ENCODE results near the gene DOCK9.

The DOCK9 gene

DNA sequence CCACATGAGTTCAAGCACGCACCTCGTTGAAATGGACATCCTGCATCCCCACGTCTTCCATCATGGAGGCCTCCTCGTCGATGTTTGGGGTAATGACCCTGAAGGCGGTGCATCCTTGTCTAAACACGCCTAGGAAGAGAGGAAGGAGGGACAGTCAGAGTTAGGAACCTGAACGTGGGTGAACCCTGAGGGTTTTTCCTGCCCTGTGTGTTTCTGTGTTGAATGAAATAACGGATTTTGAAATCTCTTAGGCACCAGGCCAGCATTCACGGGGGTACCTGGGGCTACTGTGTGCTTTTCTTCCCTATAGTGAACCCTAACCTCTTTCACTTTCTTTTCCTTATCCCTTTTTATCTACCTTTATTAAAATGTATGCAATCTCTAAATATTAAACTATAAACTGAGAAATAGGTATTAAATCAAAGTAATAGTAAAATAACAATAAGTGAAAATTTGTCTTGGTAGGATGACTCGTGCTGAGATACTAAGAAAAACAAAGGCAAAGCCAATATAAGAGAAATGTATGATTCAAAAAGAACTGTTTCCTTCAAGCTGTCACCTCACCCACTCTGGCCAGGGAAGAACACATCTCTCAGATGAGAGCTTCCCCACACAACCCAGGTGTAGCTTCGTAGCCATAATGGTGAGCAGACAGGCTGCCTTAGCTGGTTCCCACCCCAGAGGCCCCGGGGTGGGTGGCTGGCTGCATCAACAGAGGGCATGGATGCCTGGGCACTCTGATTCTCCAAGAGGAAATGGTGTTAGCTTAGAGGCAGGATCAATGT lies 153.3 kb downstream of the DOCK9 start:
- Histone ChIP-seq H3K9me3 (no peaks in the 10 kb centered on the region), H3K36me3 (peaks cover 18 to 59% (median 43%) of the 10 kb centered on the region in 3 donors), H3K4me3 (no peak overlapping the region), H3K4me1 (peaks cover 0 to 30% (median 15%) of the 10 kb centered on the region in 4 donors), H3K27ac (no peak overlapping the region), H3K27me3 (no peaks in the 10 kb centered on the region)
- intact Hi-C loops (cut with DNase I; ENCODE audit: low total_unique reads): no loop called here
- DNase-seq: no peak
- TF ChIP-seq, protein P1, sequence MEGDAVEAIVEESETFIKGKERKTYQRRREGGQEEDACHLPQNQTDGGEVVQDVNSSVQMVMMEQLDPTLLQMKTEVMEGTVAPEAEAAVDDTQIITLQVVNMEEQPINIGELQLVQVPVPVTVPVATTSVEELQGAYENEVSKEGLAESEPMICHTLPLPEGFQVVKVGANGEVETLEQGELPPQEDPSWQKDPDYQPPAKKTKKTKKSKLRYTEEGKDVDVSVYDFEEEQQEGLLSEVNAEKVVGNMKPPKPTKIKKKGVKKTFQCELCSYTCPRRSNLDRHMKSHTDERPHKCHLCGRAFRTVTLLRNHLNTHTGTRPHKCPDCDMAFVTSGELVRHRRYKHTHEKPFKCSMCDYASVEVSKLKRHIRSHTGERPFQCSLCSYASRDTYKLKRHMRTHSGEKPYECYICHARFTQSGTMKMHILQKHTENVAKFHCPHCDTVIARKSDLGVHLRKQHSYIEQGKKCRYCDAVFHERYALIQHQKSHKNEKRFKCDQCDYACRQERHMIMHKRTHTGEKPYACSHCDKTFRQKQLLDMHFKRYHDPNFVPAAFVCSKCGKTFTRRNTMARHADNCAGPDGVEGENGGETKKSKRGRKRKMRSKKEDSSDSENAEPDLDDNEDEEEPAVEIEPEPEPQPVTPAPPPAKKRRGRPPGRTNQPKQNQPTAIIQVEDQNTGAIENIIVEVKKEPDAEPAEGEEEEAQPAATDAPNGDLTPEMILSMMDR (IDR thresholded peaks at IDR 0.05): no peak

DNA sequence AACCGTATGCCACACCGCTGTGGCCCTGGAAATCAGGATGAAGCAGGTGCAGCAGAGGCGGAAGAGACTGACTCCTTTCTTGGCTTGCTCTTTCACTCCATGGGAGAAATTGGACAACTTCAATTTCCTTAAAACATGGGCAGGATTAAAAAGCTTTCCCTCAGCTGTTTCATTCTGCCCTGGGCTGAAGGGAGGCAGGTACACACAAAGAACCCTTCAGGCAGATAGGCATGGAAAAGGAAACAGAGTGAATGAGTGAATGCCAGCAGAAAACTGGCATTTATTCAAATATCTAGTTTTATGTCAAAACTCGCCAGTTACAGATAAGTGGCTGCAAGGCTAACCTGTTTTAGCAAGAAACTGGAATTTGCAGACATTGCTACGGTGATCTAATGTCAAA lies 154.4 kb downstream of the DOCK9 start:
- peaks cover 0 to 30% (median 15%) of the 10 kb centered on the region in 4 donors for H3K4me1 ChIP-seq
- no peak for DNase-seq
- H3K9me3 ChIP-seq: no peaks in the 10 kb centered on the region
- intact Hi-C loops (cut with DNase I; ENCODE audit: low total_unique reads): no loop called here
- TF ChIP-seq, protein P1 (IDR thresholded peaks at IDR 0.05): no peak
- no peak overlapping the region for H3K4me3 ChIP-seq
- no peaks in the 10 kb centered on the region for H3K27me3 ChIP-seq
- peaks cover 17 to 50% (median 37%) of the 10 kb centered on the region in 3 donors for H3K36me3 ChIP-seq
- H3K27ac ChIP-seq: no peak overlapping the region

GRCh38 chr13:98822225-98822606 lies 155.6 kb downstream of the DOCK9 start:
- no peak for DNase-seq
- H3K27ac ChIP-seq: peak overlapping the region; percentile 36 to 55
- intact Hi-C loops (cut with DNase I; ENCODE audit: low total_unique reads): no loop called here

DNA sequence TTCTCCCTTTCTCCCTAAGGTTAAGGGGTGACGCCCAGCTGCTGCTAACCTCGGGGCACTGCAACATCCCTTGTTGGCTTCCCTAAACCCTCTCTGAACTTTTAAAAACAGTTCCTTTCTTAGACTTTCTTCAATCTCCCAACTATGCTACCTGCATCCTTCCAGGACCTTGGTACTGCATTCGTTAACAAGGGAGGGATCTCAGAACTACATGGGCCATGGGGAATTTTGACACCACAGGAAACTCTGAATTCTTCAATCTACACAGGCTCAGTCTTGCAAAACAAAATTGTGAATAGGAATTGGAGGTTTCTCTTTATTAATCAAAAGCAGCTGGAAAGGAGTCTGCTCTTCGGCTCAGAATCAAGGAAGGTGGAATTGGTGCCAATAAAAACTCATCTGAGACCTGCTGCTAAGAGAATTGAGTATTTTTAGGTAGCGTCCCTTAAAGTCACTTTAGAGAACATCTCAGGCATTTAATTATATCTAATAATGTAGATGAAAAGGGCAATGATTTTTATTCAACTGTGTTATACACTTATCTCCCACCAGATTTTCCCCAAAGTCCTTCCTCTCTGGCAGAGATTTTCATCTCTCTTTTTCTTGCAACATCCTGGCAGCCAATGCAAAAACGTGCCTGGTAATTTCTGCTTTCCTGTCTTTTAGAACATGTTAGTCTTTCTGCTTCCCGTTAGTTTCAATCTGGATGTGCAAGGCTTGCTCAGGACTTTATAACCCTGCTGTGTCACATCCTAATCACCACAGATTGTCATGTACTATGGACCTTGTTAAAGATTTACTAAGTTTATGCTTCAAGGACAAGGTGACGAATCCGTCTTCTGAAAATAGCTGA lies 156.3 kb downstream of the DOCK9 start:
- Histone ChIP-seq H3K9me3 (no peaks in the 10 kb centered on the region), H3K4me3 (no peak overlapping the region), H3K36me3 (peaks cover 17 to 37% (median 20%) of the 10 kb centered on the region in 3 donors), H3K4me1 (peaks cover 0 to 30% (median 15%) of the 10 kb centered on the region in 4 donors), H3K27me3 (no peaks in the 10 kb centered on the region), H3K27ac (peak overlapping the region; percentile 36 to 55)
- TF ChIP-seq, protein P1 (IDR thresholded peaks at IDR 0.05): no peak
- intact Hi-C loops (cut with DNase I; ENCODE audit: low total_unique reads): no loop called here
- DNase-seq: peak in 1 of 2 donors; percentile 49

More at GRCh38 chr13:98822225-98822606, 155.6 kb downstream of the DOCK9 start:
- Histone ChIP-seq H3K4me1 (peaks cover 0 to 30% (median 15%) of the 10 kb centered on the region in 4 donors), H3K36me3 (peaks cover 17 to 41% (median 25%) of the 10 kb centered on the region in 3 donors), H3K4me3 (no peak overlapping the region), H3K27me3 (no peaks in the 10 kb centered on the region), H3K9me3 (no peaks in the 10 kb centered on the region)
- TF ChIP-seq, protein P1 (IDR thresholded peaks at IDR 0.05): no peak

GRCh38 chr13:98820744-98821371 lies 157.0 kb downstream of the DOCK9 start:
- Histone ChIP-seq H3K27ac (peak overlapping the region; percentile 34 to 55), H3K4me1 (peaks cover 0 to 30% (median 15%) of the 10 kb centered on the region in 4 donors)
- intact Hi-C loops (cut with DNase I; ENCODE audit: low total_unique reads): no loop called here

More at GRCh38 chr13:98820744-98821371, 157.0 kb downstream of the DOCK9 start:
- no peak overlapping the region for H3K4me3 ChIP-seq
- no peak for DNase-seq
- TF ChIP-seq, protein P1 (IDR thresholded peaks at IDR 0.05): no peak
- peaks cover 17 to 33% (median 24%) of the 10 kb centered on the region in 3 donors for H3K36me3 ChIP-seq
- H3K27me3 ChIP-seq: no peaks in the 10 kb centered on the region
- no peaks in the 10 kb centered on the region for H3K9me3 ChIP-seq

Data from tibial artery (tissue), 4 donors.